NCI-H146 treated with DMSO at 0.1 percent for 48 hours (cell line): ENCODE results near the gene SCGB2B2.
A peak's percentile ranks its signal among the peaks of the same experiment; 100 is the strongest.
"Not testable (repeated sequence)": the region's sequence is repeated elsewhere in the genome, so short reads cannot be mapped to it uniquely, and the experiment has no call there.

Experiments used
- DNase-seq: peaks from one replicate; lab custom pipeline; 2025; ENCODE audit not compliant: unreplicated experiment; lab: John Stamatoyannopoulos, UW

Gene SCGB2B2

GRCh38 chr19:34669305-34669704, 7.7 kb downstream of the SCGB2B2 start:
- DNase-seq: no peak

GRCh38 chr19:34668690-34669089, 8.3 kb downstream of the SCGB2B2 start:
- DNase-seq: not testable (repeated sequence)

GRCh38 chr19:34668077-34668689, 8.8 kb downstream of the SCGB2B2 start:
- DNase-seq: not testable (repeated sequence)

- DNase-seq: no peak
Observed at GRCh38 chr19:34667349-34668076, 9.4 kb downstream of the SCGB2B2 start.

- DNase-seq: no peak
Observed at GRCh38 chr19:34666958-34667265, 10.0 kb downstream of the SCGB2B2 start.

- no peak for DNase-seq
Observed at GRCh38 chr19:34666200-34666957, 10.6 kb downstream of the SCGB2B2 start.

- not testable (repeated sequence) for DNase-seq
Observed at GRCh38 chr19:34665275-34665674, 11.7 kb downstream of the SCGB2B2 start.

- DNase-seq: no peak
Observed at GRCh38 chr19:34664870-34665269, 12.1 kb downstream of the SCGB2B2 start.

GRCh38 chr19:34664168-34664567, 12.8 kb downstream of the SCGB2B2 start:
- no peak for DNase-seq

- peak; percentile 18 for DNase-seq
Observed at GRCh38 chr19:34662919-34663318, 14.0 kb downstream of the SCGB2B2 start.

- DNase-seq: no peak
Observed at GRCh38 chr19:34661357-34661756, 15.6 kb downstream of the SCGB2B2 start.

GRCh38 chr19:34655651-34656050, 21.3 kb downstream of the SCGB2B2 start:
- no peak for DNase-seq

- DNase-seq: no peak
Observed at GRCh38 chr19:34654796-34655195, 22.2 kb downstream of the SCGB2B2 start.

GRCh38 chr19:34651747-34652146, 25.2 kb downstream of the SCGB2B2 start:
- DNase-seq: no peak

- no peak for DNase-seq
Observed at GRCh38 chr19:34649886-34650543, 26.9 kb downstream of the SCGB2B2 start.

GRCh38 chr19:34645551-34645950, 31.4 kb downstream of the SCGB2B2 start:
- no peak for DNase-seq

- no peak for DNase-seq
Observed at GRCh38 chr19:34644991-34645461, 31.9 kb downstream of the SCGB2B2 start.

- DNase-seq: no peak
Observed at GRCh38 chr19:34642241-34642640, 34.7 kb downstream of the SCGB2B2 start.

GRCh38 chr19:34639491-34640085, 37.4 kb downstream of the SCGB2B2 start:
- peak; percentile 63 for DNase-seq

GRCh38 chr19:34633802-34634201, 43.2 kb downstream of the SCGB2B2 start:
- no peak for DNase-seq
